Breast epithelium (tissue), 3 donors: Measurements from ENCODE around the gene FHL3.

Source experiments
- CTCF ChIP-seq, 3 donors: fragments of 450-650 bp; IDR thresholded peaks; one replicate each; pipeline ENCODE4 v1.5.1; 2016 to 2017; ENCODE audit warnings: antibody characterized with exemption in 3 of 3, mild to moderate bottlenecking in 3 of 3, moderate library complexity in 3 of 3
- POLR2A ChIP-seq: fragments of 450-650 bp; IDR thresholded peaks from one replicate; pipeline ENCODE4 v1.6.1; 2016; ENCODE audit warnings: antibody characterized with exemption, mild to moderate bottlenecking, moderate library complexity
- POLR2AphosphoS5 ChIP-seq, 3 donors: sonication (generic); formaldehyde crosslinking; IDR thresholded peaks; one replicate each; pipeline ENCODE4 v1.6.1; 2017; ENCODE audit warnings: antibody characterized with exemption in 3 of 3

GRCh38 chr1:38025664-38026063 lies 20.4 kb upstream of the FHL3 start:
- TF ChIP-seq CTCF (IDR thresholded peaks at IDR 0.05) (no peak), POLR2A (no peak), POLR2AphosphoS5 (IDR thresholded peaks at IDR 0.05) (no peak)
